ENCODE data around the gene AUH. TPM values are rescaled to one million over a fixed set of nuclear protein-coding genes. Genes with fewer than 3 reads are reported as not detected.
A peak's percentile ranks its signal among the peaks of the same experiment; 100 is the strongest.

Gene AUH
- total RNA-seq, 2 donors from 2014 or later, result 58.0 to 76.1 TPM

DNA sequence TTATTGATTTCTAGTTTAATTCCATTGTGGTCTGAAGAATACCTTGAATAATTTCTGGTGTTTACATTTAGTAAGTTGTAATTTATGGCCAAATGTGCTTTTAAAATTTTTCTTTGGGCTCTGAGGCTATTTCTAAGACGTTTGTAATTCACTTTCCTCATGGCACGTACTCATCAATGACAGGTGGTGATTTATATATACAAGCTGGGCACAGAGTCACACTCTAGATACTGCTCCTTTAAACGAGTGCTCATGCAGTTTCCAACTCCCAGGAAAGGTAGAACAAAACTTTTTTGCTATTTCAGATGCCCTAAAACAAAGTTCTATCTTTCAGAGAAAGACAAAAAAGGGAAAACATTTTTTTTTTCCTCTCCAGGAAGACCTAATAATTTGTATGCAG is 146.9 kb downstream of the AUH start:
- no peaks in the 10 kb centered on the region for H3K36me3 ChIP-seq
- H3K4me3 ChIP-seq, result no peak overlapping the region
- no peaks in the 10 kb centered on the region for H3K27me3 ChIP-seq (replicated peaks; ENCODE audit: insufficient read depth)
- no peaks in the 10 kb centered on the region for H3K4me1 ChIP-seq (replicated peaks)
- DNase-seq (ENCODE audit: low spot score), result no peak
- H3K27ac ChIP-seq, result no peak overlapping the region
- H3K9me3 ChIP-seq, result no peaks in the 10 kb centered on the region
- TF ChIP-seq POLR2AphosphoS5 (IDR thresholded peaks at IDR 0.05), result no peak
- TF ChIP-seq, protein P1, sequence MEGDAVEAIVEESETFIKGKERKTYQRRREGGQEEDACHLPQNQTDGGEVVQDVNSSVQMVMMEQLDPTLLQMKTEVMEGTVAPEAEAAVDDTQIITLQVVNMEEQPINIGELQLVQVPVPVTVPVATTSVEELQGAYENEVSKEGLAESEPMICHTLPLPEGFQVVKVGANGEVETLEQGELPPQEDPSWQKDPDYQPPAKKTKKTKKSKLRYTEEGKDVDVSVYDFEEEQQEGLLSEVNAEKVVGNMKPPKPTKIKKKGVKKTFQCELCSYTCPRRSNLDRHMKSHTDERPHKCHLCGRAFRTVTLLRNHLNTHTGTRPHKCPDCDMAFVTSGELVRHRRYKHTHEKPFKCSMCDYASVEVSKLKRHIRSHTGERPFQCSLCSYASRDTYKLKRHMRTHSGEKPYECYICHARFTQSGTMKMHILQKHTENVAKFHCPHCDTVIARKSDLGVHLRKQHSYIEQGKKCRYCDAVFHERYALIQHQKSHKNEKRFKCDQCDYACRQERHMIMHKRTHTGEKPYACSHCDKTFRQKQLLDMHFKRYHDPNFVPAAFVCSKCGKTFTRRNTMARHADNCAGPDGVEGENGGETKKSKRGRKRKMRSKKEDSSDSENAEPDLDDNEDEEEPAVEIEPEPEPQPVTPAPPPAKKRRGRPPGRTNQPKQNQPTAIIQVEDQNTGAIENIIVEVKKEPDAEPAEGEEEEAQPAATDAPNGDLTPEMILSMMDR (IDR thresholded peaks at IDR 0.05), result no peak
- no peak for TF ChIP-seq POLR2A (IDR thresholded peaks at IDR 0.05)
- intact Hi-C loops (cut with DNase I), result no loop called here
- 22% methylated on average over 3 of the region's 3 CpGs for WGBS

GRCh38 chr9:91214086-91214485 is 147.6 kb downstream of the AUH start:
- H3K4me3 ChIP-seq, result no peak overlapping the region
- TF ChIP-seq POLR2A (IDR thresholded peaks at IDR 0.05), result no peak
- no peak for TF ChIP-seq POLR2AphosphoS5 (IDR thresholded peaks at IDR 0.05)
- TF ChIP-seq, protein P1 (IDR thresholded peaks at IDR 0.05), result no peak
- no peaks in the 10 kb centered on the region for H3K9me3 ChIP-seq
- 92% methylated on average over 4 of the region's 4 CpGs for WGBS
- intact Hi-C loops (cut with DNase I), result no loop called here
- H3K27ac ChIP-seq, result no peak overlapping the region
- no peaks in the 10 kb centered on the region for H3K27me3 ChIP-seq (replicated peaks; ENCODE audit: insufficient read depth)
- no peak for DNase-seq (ENCODE audit: low spot score)
- no peaks in the 10 kb centered on the region for H3K4me1 ChIP-seq (replicated peaks)
- no peaks in the 10 kb centered on the region for H3K36me3 ChIP-seq

DNA sequence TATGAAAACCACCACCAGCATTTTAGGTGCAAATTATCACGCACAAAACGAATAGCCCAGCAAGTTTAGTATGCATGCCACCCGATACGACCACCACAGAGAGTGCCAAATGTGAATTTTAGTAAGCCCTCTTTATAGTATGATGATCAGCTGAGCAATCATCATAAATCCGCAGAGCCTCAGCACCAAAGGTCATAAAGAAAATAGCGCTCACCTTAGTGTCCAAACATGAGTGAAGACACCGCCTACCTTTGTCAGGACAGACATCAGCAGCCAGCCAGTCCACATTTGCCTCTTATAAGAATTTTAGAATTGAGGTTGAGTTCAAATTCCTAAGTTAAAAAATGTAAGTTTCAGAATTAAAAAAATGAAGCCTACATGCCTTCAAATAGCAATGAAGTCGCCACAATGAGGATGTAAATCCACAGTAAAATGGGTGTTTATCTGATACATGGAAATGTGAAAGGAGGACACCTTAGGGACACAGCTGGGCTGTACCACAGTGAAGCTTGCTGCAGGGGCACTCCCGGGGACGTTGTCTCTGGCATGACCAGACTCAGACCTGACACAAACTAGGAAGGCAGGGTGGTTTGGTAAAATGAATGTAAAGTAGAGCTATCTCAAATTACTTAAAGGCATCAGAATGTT is 149.0 kb downstream of the AUH start:
- Histone ChIP-seq H3K27ac (peak overlapping the region in 1 of 2 donors; percentile 53), H3K27me3 (replicated peaks; ENCODE audit: insufficient read depth) (no peaks in the 10 kb centered on the region), H3K9me3 (no peaks in the 10 kb centered on the region), H3K4me3 (no peak overlapping the region), H3K36me3 (no peaks in the 10 kb centered on the region), H3K4me1 (replicated peaks) (no peaks in the 10 kb centered on the region)
- no peak for DNase-seq (ENCODE audit: low spot score)
- TF ChIP-seq POLR2AphosphoS5 (IDR thresholded peaks at IDR 0.05) (no peak), POLR2A (IDR thresholded peaks at IDR 0.05) (no peak)
- TF ChIP-seq, protein P1 (IDR thresholded peaks at IDR 0.05), result no peak
- 70% methylated on average over 10 of the region's 10 CpGs for WGBS
- intact Hi-C loops (cut with DNase I), result no loop called here

DNA sequence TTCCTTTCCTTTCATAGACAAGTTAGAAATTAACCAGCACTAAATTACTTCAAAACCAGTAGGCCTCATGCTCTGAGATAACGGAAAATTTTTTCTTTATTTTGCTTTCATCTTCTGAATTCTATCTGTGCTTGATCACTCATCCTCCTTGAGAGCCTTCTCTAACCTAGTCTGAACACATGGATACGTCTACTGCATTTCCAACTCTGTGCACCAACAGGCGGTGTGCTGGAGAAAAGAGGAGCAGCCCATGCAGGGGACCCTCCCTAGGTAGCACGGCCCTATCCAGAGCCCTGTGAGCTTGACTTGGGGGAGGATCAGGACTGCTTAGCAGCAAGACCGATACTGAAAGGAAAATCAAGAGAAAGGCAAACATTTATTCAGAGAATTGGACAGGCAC is 149.8 kb downstream of the AUH start:
- DNase-seq (ENCODE audit: low spot score), result no peak
- no peaks in the 10 kb centered on the region for H3K9me3 ChIP-seq
- H3K27me3 ChIP-seq (replicated peaks; ENCODE audit: insufficient read depth), result no peaks in the 10 kb centered on the region
- TF ChIP-seq, protein P1 (IDR thresholded peaks at IDR 0.05), result no peak
- TF ChIP-seq POLR2A (IDR thresholded peaks at IDR 0.05) (no peak), POLR2AphosphoS5 (IDR thresholded peaks at IDR 0.05) (no peak)
- intact Hi-C loops (cut with DNase I), result no loop called here
- peak overlapping the region in 1 of 2 donors; percentile 53 for H3K27ac ChIP-seq
- H3K36me3 ChIP-seq, result no peaks in the 10 kb centered on the region
- no peak overlapping the region for H3K4me3 ChIP-seq
- WGBS, result 60% methylated on average over 5 of the region's 5 CpGs
- no peaks in the 10 kb centered on the region for H3K4me1 ChIP-seq (replicated peaks)

GRCh38 chr9:91211414-91211813 is 150.3 kb downstream of the AUH start:
- H3K27me3 ChIP-seq (replicated peaks; ENCODE audit: insufficient read depth), result no peaks in the 10 kb centered on the region
- no peaks in the 10 kb centered on the region for H3K36me3 ChIP-seq
- no peak overlapping the region for H3K4me3 ChIP-seq
- WGBS, result 88% methylated on average over 7 of the region's 7 CpGs
- no peak for DNase-seq (ENCODE audit: low spot score)
- TF ChIP-seq, protein P1 (IDR thresholded peaks at IDR 0.05), result no peak
- no peak for TF ChIP-seq POLR2AphosphoS5 (IDR thresholded peaks at IDR 0.05)
- TF ChIP-seq POLR2A (IDR thresholded peaks at IDR 0.05), result no peak
- no peaks in the 10 kb centered on the region for H3K9me3 ChIP-seq
- no peak overlapping the region for H3K27ac ChIP-seq
- intact Hi-C loops (cut with DNase I), result no loop called here
- no peaks in the 10 kb centered on the region for H3K4me1 ChIP-seq (replicated peaks)
